OCI-LY1 (cell line): ENCODE measurements around the gene AHDC1.

Experiments used
- H2AFZ ChIP-seq: fragments of 200-600 bp; sonication (generic), shearing (Covaris generic); 2 replicates; pipeline ENCODE4 v1.6.0; 2014; ENCODE audit warnings: antibody characterized with exemption, mild to moderate bottlenecking, low read length
- H3F3A ChIP-seq: fragments of 200-600 bp; sonication (generic), shearing (Covaris generic); 2 replicates; pipeline ENCODE4 v1.6.0; 2014; ENCODE audit warnings: mild to moderate bottlenecking, antibody characterized with exemption, low read length, moderate library complexity; ENCODE audit not compliant: insufficient read depth
- H3K27ac ChIP-seq: fragments of 200-600 bp; sonication (generic); 2 replicates; pipeline ENCODE4 v1.5.1; 2014; ENCODE audit warnings: low read length, mixed run types, mild to moderate bottlenecking, low read depth; ENCODE audit not compliant: poor library complexity, severe bottlenecking
- H3K27me3 ChIP-seq: fragments of 200-600 bp; sonication (generic); 2 replicates; pipeline ENCODE4 v1.6.0; 2014; ENCODE audit warnings: antibody characterized with exemption, mild to moderate bottlenecking, low read length, moderate library complexity; ENCODE audit not compliant: insufficient read depth
- H3K36me3 ChIP-seq: fragments of 200-600 bp; sonication (generic); 2 replicates; pipeline ENCODE4 v1.6.1; 2014; ENCODE audit warnings: mild to moderate bottlenecking, antibody characterized with exemption, low read length, moderate library complexity, mixed read lengths; ENCODE audit not compliant: insufficient read depth
- H3K4me1 ChIP-seq: fragments of 200-600 bp; sonication (generic); 2 replicates; pipeline ENCODE4 v1.5.1; 2014; ENCODE audit warnings: mild to moderate bottlenecking, low read length, moderate library complexity; ENCODE audit not compliant: insufficient read depth, severe bottlenecking
- H3K4me2 ChIP-seq: fragments of 200-600 bp; sonication (generic), shearing (Covaris generic); 2 replicates; pipeline ENCODE4 v1.6.1; 2014; ENCODE audit warnings: low read length
- H3K4me3 ChIP-seq: fragments of 200-600 bp; sonication (generic); 2 replicates; pipeline ENCODE4 v1.5.1; 2014; ENCODE audit warnings: low read length, low read depth, mild to moderate bottlenecking, mixed read lengths; ENCODE audit not compliant: poor library complexity, severe bottlenecking
- H3K79me2 ChIP-seq: fragments of 200-600 bp; shearing (Covaris generic); 2 replicates; pipeline ENCODE4 v1.6.1; 2016; ENCODE audit warnings: mixed run types, low read length, mixed read lengths; ENCODE audit not compliant: insufficient read depth
- H3K9ac ChIP-seq: fragments of 200-600 bp; sonication (generic), shearing (Covaris generic); 2 replicates; pipeline ENCODE4 v1.6.1; 2014; ENCODE audit warnings: mild to moderate bottlenecking, low read length, mixed read lengths
- H3K9me2 ChIP-seq: fragments of 200-600 bp; sonication (generic), shearing (Covaris generic); 2 replicates; pipeline ENCODE4 v1.6.1; 2014; ENCODE audit warnings: low read depth, mild to moderate bottlenecking, low read length, mixed read lengths
- H3K9me3 ChIP-seq: fragments of 200-600 bp; shearing (Covaris generic); 2 replicates; pipeline ENCODE4 v1.6.1; 2014; ENCODE audit warnings: low read length, mixed read lengths
- H4K20me1 ChIP-seq: fragments of 200-600 bp; sonication (generic), shearing (Covaris generic); 2 replicates; pipeline ENCODE4 v1.6.0; 2016; ENCODE audit warnings: mild to moderate bottlenecking, low read length; ENCODE audit not compliant: insufficient read depth
- CTCF ChIP-seq: fragments of 200-600 bp; sonication (generic), shearing (Covaris generic); IDR thresholded peaks from 2 replicates; pipeline ENCODE4 v1.5.1; 2017; ENCODE audit warnings: mild to moderate bottlenecking, antibody characterized with exemption, low read length, moderate library complexity, mixed read lengths
- EZH2 ChIP-seq: fragments of 200-600 bp; sonication (generic), shearing (Covaris generic); IDR thresholded peaks from 2 replicates; pipeline ENCODE4 v1.8.0; 2017; ENCODE audit warnings: borderline replicate concordance, mixed run types, mild to moderate bottlenecking, antibody characterized with exemption, low read length, moderate library complexity, mixed read lengths

Gene AHDC1

GRCh38 chr1:27603681-27604578 is at the start of gene AHDC1:
TSS of gene AHDC1 (minus strand) at chr1:27604144. CDS start at chr1:27552115, 52,029 bp downstream.
- Histone ChIP-seq H3K79me2 (no peaks in the 10 kb centered on the region), H3F3A (no peaks in the 10 kb centered on the region), H3K36me3 (no peaks in the 10 kb centered on the region), H3K9me3 (no peaks in the 10 kb centered on the region), H3K9me2 (no peaks in the 10 kb centered on the region), H4K20me1 (no peaks in the 10 kb centered on the region), H3K27me3 (no peaks in the 10 kb centered on the region), H3K4me3 (peak within 1 kb of the TSS; percentile 72), H3K9ac (peak within 1 kb of the TSS; percentile 77), H3K27ac (peak within 1 kb of the TSS; percentile 27), H2AFZ (no peak within 1 kb of the TSS), H3K4me1 (peaks cover 34% of the 10 kb centered on the region), H3K4me2 (peak within 1 kb of the TSS; percentile 87)
- TF ChIP-seq EZH2 (no peak), CTCF (no peak)

- Histone ChIP-seq H3F3A (no peaks in the 10 kb centered on the region), H3K36me3 (no peaks in the 10 kb centered on the region), H3K9me3 (no peaks in the 10 kb centered on the region), H3K79me2 (no peaks in the 10 kb centered on the region), H2AFZ (no peak overlapping the region), H3K4me2 (no peak overlapping the region), H4K20me1 (no peaks in the 10 kb centered on the region), H3K9me2 (no peaks in the 10 kb centered on the region), H3K27me3 (no peaks in the 10 kb centered on the region), H3K4me1 (no peaks in the 10 kb centered on the region), H3K27ac (no peak overlapping the region), H3K4me3 (no peak overlapping the region), H3K9ac (no peak overlapping the region)
- TF ChIP-seq EZH2 (no peak), CTCF (no peak)
Measured at GRCh38 chr1:27652111-27652864, 48.3 kb upstream of the AHDC1 start.

- Histone ChIP-seq H3K9me3 (no peaks in the 10 kb centered on the region), H3K27me3 (no peaks in the 10 kb centered on the region), H2AFZ (no peak overlapping the region), H3K4me2 (no peak overlapping the region), H3K9ac (no peak overlapping the region), H4K20me1 (no peaks in the 10 kb centered on the region), H3F3A (no peaks in the 10 kb centered on the region), H3K4me1 (no peaks in the 10 kb centered on the region), H3K36me3 (no peaks in the 10 kb centered on the region), H3K4me3 (no peak overlapping the region), H3K79me2 (no peaks in the 10 kb centered on the region), H3K9me2 (no peaks in the 10 kb centered on the region), H3K27ac (no peak overlapping the region)
- TF ChIP-seq CTCF (no peak), EZH2 (no peak)
Measured at GRCh38 chr1:27650539-27651175, 46.7 kb upstream of the AHDC1 start.
